HepG2 (cell line): ENCODE results near the gene XPC.

ENCODE experiments used
- EZH2 ChIP-seq: conservative IDR thresholded peaks from 2 replicates; pipeline ENCODE4 v1.6.1; 2012; ENCODE audit warnings: mild to moderate bottlenecking, low read depth, low read length, moderate library complexity
- FOXA1 ChIP-seq, 2 experiments: fragments of 450-650 bp in 1 of 2; sonication (generic) in 1 of 2; formaldehyde crosslinking in 1 of 2; IDR thresholded peaks; 2 replicates each; pipeline versions ENCODE4 v1.4.0 to v1.6.1; 2016 to 2020; ENCODE audit warnings: missing genetic modification reagents in 1 of 2
- IKZF1 ChIP-seq: fragments of 450-650 bp; IDR thresholded peaks from 2 replicates; pipeline ENCODE4 v1.7.1; 2016
- MEIS1 ChIP-seq: sonication (generic); formaldehyde crosslinking; IDR thresholded peaks from 2 replicates; pipeline ENCODE4 v1.9.0; 2021; ENCODE audit warnings: mild to moderate bottlenecking, missing genetic modification reagents, moderate library complexity, borderline replicate concordance
- SMC3 ChIP-seq: IDR thresholded peaks from 2 replicates; pipeline ENCODE4 v1.6.1; 2011; ENCODE audit warnings: low read length, improper control_type of control experiment
- TAF1 ChIP-seq: sonication (generic); formaldehyde crosslinking; IDR thresholded peaks from 2 replicates; pipeline ENCODE4 v1.4.0; 2020; ENCODE audit warnings: missing genetic modification reagents
- ZSCAN21 ChIP-seq: sonication (generic); formaldehyde crosslinking; IDR thresholded peaks from 2 replicates; pipeline ENCODE4 v1.8.0; 2022; ENCODE audit warnings: mild to moderate bottlenecking, missing genetic modification reagents, moderate library complexity, borderline replicate concordance
- TF ChIP-seq, protein P1 (sequence below): sonication (generic); formaldehyde crosslinking; IDR thresholded peaks from 2 replicates; pipeline ENCODE4 v1.5.0; 2020; ENCODE audit warnings: mild to moderate bottlenecking, missing genetic modification reagents, moderate library complexity

DNA sequence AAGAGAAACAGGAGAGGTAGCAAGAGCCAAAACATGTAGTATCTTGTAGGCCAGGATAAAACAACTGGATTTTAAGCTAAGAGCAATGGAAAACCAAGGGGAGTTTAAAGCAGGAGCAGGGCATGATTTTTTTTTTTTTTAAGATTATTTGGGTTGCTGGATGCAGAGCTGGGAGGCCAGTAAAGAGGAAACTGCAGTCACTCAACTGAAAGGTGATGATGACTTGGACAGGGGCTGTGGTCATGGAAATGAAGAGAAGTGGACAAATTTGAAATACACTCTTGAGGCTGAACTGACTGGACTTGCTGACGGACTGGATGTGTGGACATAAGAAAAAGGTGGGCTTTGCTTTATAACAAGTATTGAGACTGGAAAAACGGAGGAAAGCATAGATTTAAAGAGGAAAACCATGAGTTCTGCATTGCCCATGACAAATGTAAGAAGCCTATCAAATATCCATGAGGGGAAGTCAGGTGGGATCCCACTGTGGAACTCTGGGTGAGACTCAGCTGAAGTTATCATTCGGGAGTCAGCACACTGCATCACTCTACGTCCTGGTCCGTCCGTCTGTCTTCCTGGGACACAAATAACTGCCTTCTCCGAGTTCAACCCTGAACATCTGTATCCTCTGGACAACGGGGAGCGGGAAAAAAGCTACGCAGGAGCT is 688 bp downstream of the XPC start:
- TF ChIP-seq MEIS1 (CRISPR knock-in tag) = no peak
- no peak for TF ChIP-seq FOXA1 (IDR thresholded peaks at IDR 0.05)
- TF ChIP-seq FOXA1 (CRISPR knock-in tag; IDR thresholded peaks at IDR 0.05) = no peak
- no peak for TF ChIP-seq ZSCAN21 (CRISPR knock-in tag)
- TF ChIP-seq, protein P1, sequence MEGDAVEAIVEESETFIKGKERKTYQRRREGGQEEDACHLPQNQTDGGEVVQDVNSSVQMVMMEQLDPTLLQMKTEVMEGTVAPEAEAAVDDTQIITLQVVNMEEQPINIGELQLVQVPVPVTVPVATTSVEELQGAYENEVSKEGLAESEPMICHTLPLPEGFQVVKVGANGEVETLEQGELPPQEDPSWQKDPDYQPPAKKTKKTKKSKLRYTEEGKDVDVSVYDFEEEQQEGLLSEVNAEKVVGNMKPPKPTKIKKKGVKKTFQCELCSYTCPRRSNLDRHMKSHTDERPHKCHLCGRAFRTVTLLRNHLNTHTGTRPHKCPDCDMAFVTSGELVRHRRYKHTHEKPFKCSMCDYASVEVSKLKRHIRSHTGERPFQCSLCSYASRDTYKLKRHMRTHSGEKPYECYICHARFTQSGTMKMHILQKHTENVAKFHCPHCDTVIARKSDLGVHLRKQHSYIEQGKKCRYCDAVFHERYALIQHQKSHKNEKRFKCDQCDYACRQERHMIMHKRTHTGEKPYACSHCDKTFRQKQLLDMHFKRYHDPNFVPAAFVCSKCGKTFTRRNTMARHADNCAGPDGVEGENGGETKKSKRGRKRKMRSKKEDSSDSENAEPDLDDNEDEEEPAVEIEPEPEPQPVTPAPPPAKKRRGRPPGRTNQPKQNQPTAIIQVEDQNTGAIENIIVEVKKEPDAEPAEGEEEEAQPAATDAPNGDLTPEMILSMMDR = no peak
- no peak for TF ChIP-seq TAF1 (CRISPR knock-in tag)
- TF ChIP-seq IKZF1 = no peak
- no peak for TF ChIP-seq SMC3
- no peak for TF ChIP-seq EZH2
